Neural cell (in vitro differentiated cells): ENCODE measurements around the gene DCUN1D2. TPM values are rescaled to one million over a fixed set of nuclear protein-coding genes. Genes with fewer than 3 reads are reported as not detected.

ENCODE experiments used
- H2AFZ ChIP-seq: fragments of 200-600, 300-800 bp; sonication (generic), shearing (Covaris generic); 2 replicates; pipeline ENCODE4 v1.6.0; 2014; ENCODE audit warnings: low read depth, mild to moderate bottlenecking, antibody characterized with exemption, low read length, moderate library complexity
- H3F3A ChIP-seq: fragments of 200-600 bp; shearing (Covaris generic); 2 replicates; pipeline ENCODE4 v1.6.1; 2016; ENCODE audit warnings: mild to moderate bottlenecking, moderate library complexity, mixed read lengths, antibody characterized with exemption, low read length; ENCODE audit not compliant: insufficient read depth, poor library complexity, severe bottlenecking
- H3K27ac ChIP-seq: fragments of 200-600, 300-800 bp; sonication (generic), shearing (Covaris generic); 2 replicates; pipeline ENCODE4 v1.5.1; 2014; ENCODE audit warnings: mild to moderate bottlenecking, low read length, moderate library complexity
- H3K27me3 ChIP-seq: fragments of 300-800, 200-600 bp; sonication (generic), shearing (Covaris generic); 2 replicates; pipeline ENCODE4 v1.6.0; 2014; ENCODE audit warnings: mild to moderate bottlenecking, low read depth, low read length, moderate library complexity; ENCODE audit not compliant: insufficient read depth
- H3K36me3 ChIP-seq: fragments of 300-800, 200-600 bp; sonication (generic), shearing (Covaris generic); 2 replicates; pipeline ENCODE4 v1.5.1; 2014; ENCODE audit warnings: mild to moderate bottlenecking, antibody characterized with exemption, low read length, moderate library complexity; ENCODE audit not compliant: insufficient read depth
- H3K4me2 ChIP-seq: fragments of 300-800, 200-600 bp; sonication (generic), shearing (Covaris generic); 2 replicates; pipeline ENCODE4 v1.6.0; 2014; ENCODE audit warnings: mild to moderate bottlenecking, low read length
- H3K4me3 ChIP-seq: fragments of 300-800, 200-600 bp; sonication (generic), shearing (Covaris generic); 2 replicates; pipeline ENCODE4 v1.5.1; 2014; ENCODE audit warnings: mild to moderate bottlenecking, low read length, moderate library complexity
- H3K79me2 ChIP-seq: fragments of 200-600 bp; shearing (Covaris generic); replicated peaks from 2 replicates; pipeline ENCODE4 v1.6.0; 2014; ENCODE audit warnings: mild to moderate bottlenecking, low read length, moderate library complexity; ENCODE audit not compliant: insufficient read depth
- H3K9ac ChIP-seq: fragments of 300-800, 200-600 bp; sonication (generic), shearing (Covaris generic); 2 replicates; pipeline ENCODE4 v1.6.1; 2016; ENCODE audit warnings: mild to moderate bottlenecking, low read length, mixed read lengths
- H3K9me2 ChIP-seq: fragments of 200-600 bp; shearing (Covaris generic); 2 replicates; pipeline ENCODE4 v1.6.1; 2016; ENCODE audit warnings: mild to moderate bottlenecking, low read length, mixed read lengths; ENCODE audit not compliant: insufficient read depth
- H3K9me3 ChIP-seq: fragments of 200-600, 300-800 bp; sonication (generic), shearing (Covaris generic); 2 replicates; pipeline ENCODE4 v1.6.1; 2016; ENCODE audit warnings: mild to moderate bottlenecking, mixed run types, low read length, moderate library complexity, mixed read lengths
- H4K20me1 ChIP-seq: fragments of 200-600 bp; shearing (Covaris generic); 2 replicates; pipeline ENCODE4 v1.6.1; 2016; ENCODE audit warnings: mild to moderate bottlenecking, mixed run types; ENCODE audit not compliant: insufficient read depth
- CTCF ChIP-seq: fragments of 450-650 bp; IDR thresholded peaks from 2 replicates; pipeline ENCODE4 v1.5.1; 2014; ENCODE audit warnings: antibody characterized with exemption, mild to moderate bottlenecking, moderate library complexity; ENCODE audit not compliant: poor library complexity, severe bottlenecking
- EZH2 ChIP-seq: fragments of 200-600, 300-800 bp; shearing (Covaris generic), sonication (generic); IDR thresholded peaks from 2 replicates; pipeline ENCODE4 v1.6.1; 2014; ENCODE audit warnings: antibody characterized with exemption, low read length, borderline replicate concordance, mild to moderate bottlenecking; ENCODE audit not compliant: insufficient read depth, poor library complexity, severe bottlenecking
- POLR2AphosphoS5 ChIP-seq: IDR thresholded peaks from 2 replicates; pipeline ENCODE4 v1.6.1; 2012
- SMC3 ChIP-seq: fragments of 450-650 bp; conservative IDR thresholded peaks from 2 replicates; pipeline ENCODE4 v1.6.1; 2014; ENCODE audit warnings: antibody characterized with exemption, mild to moderate bottlenecking, moderate library complexity; ENCODE audit not compliant: poor library complexity
- TAF1 ChIP-seq: IDR thresholded peaks from 2 replicates; pipeline ENCODE4 v1.6.1; 2012; ENCODE audit warnings: low read depth
- polyA plus RNA-seq: library from polyadenylated mRNA; depleted of rRNA; stranded (reverse); fragments of >200 nt; gene quantifications from 2 replicates; pipeline ENCODE4 v1.2.3, GENCODE V29; 2014
- TF ChIP-seq, protein P1 (sequence below): IDR thresholded peaks from 2 replicates; pipeline ENCODE4 v1.6.1; 2012; ENCODE audit warnings: borderline replicate concordance

Gene DCUN1D2
- polyA plus RNA-seq, 1 donor from 2014 or later = 55.9 TPM

GRCh38 chr13:113508521-113509254, 18.2 kb upstream of the DCUN1D2 start:
- Histone ChIP-seq H2AFZ (no peak overlapping the region), H4K20me1 (no peaks in the 10 kb centered on the region), H3K27me3 (no peaks in the 10 kb centered on the region), H3K4me2 (no peak overlapping the region), H3K9me3 (no peaks in the 10 kb centered on the region), H3K27ac (no peak overlapping the region), H3K9ac (no peak overlapping the region), H3K9me2 (no peaks in the 10 kb centered on the region), H3K79me2 (peaks cover 3% of the 10 kb centered on the region), H3K36me3 (peaks cover 16% of the 10 kb centered on the region), H3K4me3 (no peak overlapping the region), H3F3A (no peaks in the 10 kb centered on the region)
- TF ChIP-seq EZH2 (no peak), SMC3 (no peak), CTCF (no peak), TAF1 (no peak)

GRCh38 chr13:113507505-113508345, 17.2 kb upstream of the DCUN1D2 start:
- TF ChIP-seq, protein P1, sequence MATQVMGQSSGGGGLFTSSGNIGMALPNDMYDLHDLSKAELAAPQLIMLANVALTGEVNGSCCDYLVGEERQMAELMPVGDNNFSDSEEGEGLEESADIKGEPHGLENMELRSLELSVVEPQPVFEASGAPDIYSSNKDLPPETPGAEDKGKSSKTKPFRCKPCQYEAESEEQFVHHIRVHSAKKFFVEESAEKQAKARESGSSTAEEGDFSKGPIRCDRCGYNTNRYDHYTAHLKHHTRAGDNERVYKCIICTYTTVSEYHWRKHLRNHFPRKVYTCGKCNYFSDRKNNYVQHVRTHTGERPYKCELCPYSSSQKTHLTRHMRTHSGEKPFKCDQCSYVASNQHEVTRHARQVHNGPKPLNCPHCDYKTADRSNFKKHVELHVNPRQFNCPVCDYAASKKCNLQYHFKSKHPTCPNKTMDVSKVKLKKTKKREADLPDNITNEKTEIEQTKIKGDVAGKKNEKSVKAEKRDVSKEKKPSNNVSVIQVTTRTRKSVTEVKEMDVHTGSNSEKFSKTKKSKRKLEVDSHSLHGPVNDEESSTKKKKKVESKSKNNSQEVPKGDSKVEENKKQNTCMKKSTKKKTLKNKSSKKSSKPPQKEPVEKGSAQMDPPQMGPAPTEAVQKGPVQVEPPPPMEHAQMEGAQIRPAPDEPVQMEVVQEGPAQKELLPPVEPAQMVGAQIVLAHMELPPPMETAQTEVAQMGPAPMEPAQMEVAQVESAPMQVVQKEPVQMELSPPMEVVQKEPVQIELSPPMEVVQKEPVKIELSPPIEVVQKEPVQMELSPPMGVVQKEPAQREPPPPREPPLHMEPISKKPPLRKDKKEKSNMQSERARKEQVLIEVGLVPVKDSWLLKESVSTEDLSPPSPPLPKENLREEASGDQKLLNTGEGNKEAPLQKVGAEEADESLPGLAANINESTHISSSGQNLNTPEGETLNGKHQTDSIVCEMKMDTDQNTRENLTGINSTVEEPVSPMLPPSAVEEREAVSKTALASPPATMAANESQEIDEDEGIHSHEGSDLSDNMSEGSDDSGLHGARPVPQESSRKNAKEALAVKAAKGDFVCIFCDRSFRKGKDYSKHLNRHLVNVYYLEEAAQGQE = no peak
- TF ChIP-seq TAF1 = no peak
- no peak for TF ChIP-seq POLR2AphosphoS5
- no peak for TF ChIP-seq CTCF

More at GRCh38 chr13:113507505-113508345, 17.2 kb upstream of the DCUN1D2 start:
- no peaks in the 10 kb centered on the region for H3K27me3 ChIP-seq
- H3K9ac ChIP-seq = no peak overlapping the region
- no peaks in the 10 kb centered on the region for H3K9me3 ChIP-seq
- H4K20me1 ChIP-seq = no peaks in the 10 kb centered on the region
- H3K27ac ChIP-seq = no peak overlapping the region
- peaks cover 3% of the 10 kb centered on the region for H3K79me2 ChIP-seq
- H3F3A ChIP-seq = no peaks in the 10 kb centered on the region
- peaks cover 16% of the 10 kb centered on the region for H3K36me3 ChIP-seq
- H3K4me3 ChIP-seq = no peak overlapping the region
- no peak overlapping the region for H3K4me2 ChIP-seq
- H3K9me2 ChIP-seq = no peaks in the 10 kb centered on the region
- H2AFZ ChIP-seq = no peak overlapping the region
